MM.1S (cell line): ENCODE results near the gene TTC27.
"Not testable (repeated sequence)": the region's sequence is repeated elsewhere in the genome, so short reads cannot be mapped to it uniquely, and the experiment has no call there.

Source experiments
- CTCF ChIP-seq: fragments of 300-600 bp; sonication (generic); IDR thresholded peaks from 2 replicates; pipeline ENCODE4 v1.5.1; 2016; ENCODE audit warnings: antibody characterized with exemption, low read length, mixed read lengths
- EZH2 ChIP-seq: fragments of 300-600 bp; sonication (generic); optimal IDR thresholded peaks from 2 replicates; pipeline ENCODE3; 2017; ENCODE audit warnings: low read depth, mild to moderate bottlenecking, antibody characterized with exemption, low read length, mixed read lengths

GRCh38 chr2:32726678-32727077, 98.8 kb downstream of the TTC27 start:
- TF ChIP-seq CTCF, EZH2: not testable (repeated sequence)
